Stimulated activated CD4-positive, alpha-beta T cell treated with anti-CD3 and anti-CD28 coated beads, Interleukin-1b, Interleukin-23, amount 100 ng/mL, for 24 hours (primary cell): ENCODE results near the gene PIN1.

Experiments used
- DNase-seq, 4 experiments: peaks; one replicate each; pipeline ENCODE4 v3.0.0-alpha.2; 2020; ENCODE audit warnings: low read depth in 4 of 4, low spot score in 1 of 4

PIN1 gene

DNA sequence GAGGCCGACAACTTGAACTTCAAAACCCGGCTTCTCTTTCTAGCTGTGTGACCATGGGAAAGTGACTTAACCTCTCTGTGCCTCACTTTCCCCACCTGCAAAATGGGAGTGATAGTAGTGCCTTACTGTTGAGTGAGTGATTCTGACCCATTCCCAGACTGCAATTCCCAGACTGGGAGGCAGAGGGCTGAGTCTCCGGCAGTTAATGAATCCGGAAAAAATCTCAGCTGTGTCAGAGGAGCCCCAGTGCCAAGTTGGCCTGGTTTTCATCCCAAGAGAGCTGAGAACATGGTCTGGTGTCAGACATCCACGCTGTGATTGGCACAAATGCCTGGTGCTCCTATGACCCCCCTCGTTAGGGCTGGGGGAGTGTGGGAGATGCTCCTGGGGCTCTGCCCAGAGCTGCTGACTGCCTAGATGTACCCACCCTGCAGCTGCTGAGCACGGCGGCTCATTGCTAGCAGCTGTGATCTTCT is 50.0 kb downstream of the PIN1 start:
- DNase-seq: no peak

DNA sequence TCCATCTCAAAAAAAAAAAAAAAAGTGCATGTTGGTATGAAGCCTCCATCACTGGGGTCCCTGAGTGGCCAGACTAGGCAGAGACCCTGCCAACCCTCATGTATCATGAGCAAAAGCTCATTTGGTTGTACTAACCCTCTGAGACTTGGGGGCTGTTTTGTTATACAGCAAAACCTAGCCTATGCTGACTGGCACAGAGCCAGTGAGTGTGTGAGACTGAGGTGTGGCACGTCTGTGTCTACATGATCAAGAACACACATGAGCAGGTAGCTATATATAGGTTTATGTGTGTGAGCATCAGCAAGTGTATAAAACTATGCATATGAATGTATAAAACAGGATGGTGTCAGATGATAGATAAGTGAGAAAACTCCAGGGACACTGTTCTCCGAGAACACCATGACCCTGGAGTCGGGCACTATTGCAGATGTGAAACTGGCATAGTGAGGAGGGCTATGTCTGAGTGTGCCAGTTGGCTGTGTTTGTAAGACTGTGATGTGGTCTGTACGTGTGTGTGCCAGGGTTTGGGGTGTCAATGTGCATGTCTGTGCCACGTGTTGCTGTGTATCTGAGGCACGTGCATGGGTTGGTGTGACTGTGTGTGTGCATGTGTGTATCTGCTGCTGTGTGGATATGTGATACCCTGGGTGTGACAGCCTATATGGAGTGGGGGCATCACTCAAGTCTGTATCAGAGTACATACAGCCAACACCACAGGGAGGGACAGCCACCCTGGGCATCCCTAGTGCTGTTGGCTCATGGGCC is 56.7 kb downstream of the PIN1 start:
- DNase-seq: no peak
